ENCODE results near the gene ZC3H13. TPM values are rescaled to one million over a fixed set of nuclear protein-coding genes. Genes with fewer than 3 reads are reported as not detected.

Gene ZC3H13
- total RNA-seq, 1 experiment from 2014 or later: 33.9 TPM

GRCh38 chr13:45941261-45941660 lies 111.3 kb downstream of the ZC3H13 start:
- no TSS peak for BruUV-seq (replicated peaks)
- CTCF ChIA-PET: no interaction called here
- peaks cover 18% of the 10 kb centered on the region for H3K27me3 Mint-ChIP-seq (ENCODE audit: insufficient read depth, unreplicated experiment)
- H3K4me1 Mint-ChIP-seq (ENCODE audit: insufficient read depth, unreplicated experiment): no peaks in the 10 kb centered on the region
- DNase-seq (ENCODE audit: unreplicated experiment): no peak
- H3K27ac Mint-ChIP-seq (ENCODE audit: low read depth, unreplicated experiment): no peak overlapping the region
- H3K9me3 Mint-ChIP-seq (ENCODE audit: unreplicated experiment): no peaks in the 10 kb centered on the region
- POLR2A ChIA-PET: no interaction called here
- intact Hi-C loops (cut with micrococcal nuclease): no loop called here
- no peaks in the 10 kb centered on the region for H3K36me3 Mint-ChIP-seq (ENCODE audit: insufficient read depth, unreplicated experiment)
- no peak overlapping the region for H3K4me3 Mint-ChIP-seq (ENCODE audit: unreplicated experiment)
- no peak for TF ChIP-seq CTCF (IDR thresholded peaks at IDR 0.05; ENCODE audit: unreplicated experiment)

GRCh38 chr13:45940061-45940460 lies 112.5 kb downstream of the ZC3H13 start:
- peaks cover 30% of the 10 kb centered on the region for H3K27me3 Mint-ChIP-seq (ENCODE audit: insufficient read depth, unreplicated experiment)
- H3K4me3 Mint-ChIP-seq (ENCODE audit: unreplicated experiment): no peak overlapping the region
- CTCF ChIA-PET: no interaction called here
- no peak overlapping the region for H3K27ac Mint-ChIP-seq (ENCODE audit: low read depth, unreplicated experiment)
- no peaks in the 10 kb centered on the region for H3K4me1 Mint-ChIP-seq (ENCODE audit: insufficient read depth, unreplicated experiment)
- H3K36me3 Mint-ChIP-seq (ENCODE audit: insufficient read depth, unreplicated experiment): no peaks in the 10 kb centered on the region
- POLR2A ChIA-PET: no interaction called here
- no peaks in the 10 kb centered on the region for H3K9me3 Mint-ChIP-seq (ENCODE audit: unreplicated experiment)
- intact Hi-C loops (cut with micrococcal nuclease): no loop called here
- no peak for TF ChIP-seq CTCF (IDR thresholded peaks at IDR 0.05; ENCODE audit: unreplicated experiment)
- BruUV-seq (replicated peaks): no TSS peak
- no peak for DNase-seq (ENCODE audit: unreplicated experiment)

- H3K9me3 Mint-ChIP-seq (ENCODE audit: unreplicated experiment): no peaks in the 10 kb centered on the region
- no peaks in the 10 kb centered on the region for H3K4me1 Mint-ChIP-seq (ENCODE audit: insufficient read depth, unreplicated experiment)
- peaks cover 65% of the 10 kb centered on the region for H3K27me3 Mint-ChIP-seq (ENCODE audit: insufficient read depth, unreplicated experiment)
- H3K36me3 Mint-ChIP-seq (ENCODE audit: insufficient read depth, unreplicated experiment): no peaks in the 10 kb centered on the region
- ChIA-PET POLR2A (interaction anchor here (0.8 to 1.4 kb wide), 2 partner anchors 9 to 130 kb away, joined by 3 to 7 read pairs; no protein-coding TSS in a partner anchor), CTCF (interaction anchor here (0.8 kb wide), 1 partner anchor 28 kb away, joined by 6 read pairs; no protein-coding TSS in a partner anchor)
- intact Hi-C loops (cut with micrococcal nuclease): no loop called here
- no peak overlapping the region for H3K4me3 Mint-ChIP-seq (ENCODE audit: unreplicated experiment)
- no peak overlapping the region for H3K27ac Mint-ChIP-seq (ENCODE audit: low read depth, unreplicated experiment)
- BruUV-seq (replicated peaks): no TSS peak
- no peak for TF ChIP-seq CTCF (IDR thresholded peaks at IDR 0.05; ENCODE audit: unreplicated experiment)
- no peak for DNase-seq (ENCODE audit: unreplicated experiment)
Measured at GRCh38 chr13:45936621-45937020, 115.9 kb downstream of the ZC3H13 start.

GRCh38 chr13:45934283-45934682 lies 118.3 kb downstream of the ZC3H13 start:
- H3K27ac Mint-ChIP-seq (ENCODE audit: low read depth, unreplicated experiment): no peak overlapping the region
- no peaks in the 10 kb centered on the region for H3K9me3 Mint-ChIP-seq (ENCODE audit: unreplicated experiment)
- no TSS peak for BruUV-seq (replicated peaks)
- H3K27me3 Mint-ChIP-seq (ENCODE audit: insufficient read depth, unreplicated experiment): peaks cover 65% of the 10 kb centered on the region
- no peaks in the 10 kb centered on the region for H3K36me3 Mint-ChIP-seq (ENCODE audit: insufficient read depth, unreplicated experiment)
- no peak for DNase-seq (ENCODE audit: unreplicated experiment)
- no peaks in the 10 kb centered on the region for H3K4me1 Mint-ChIP-seq (ENCODE audit: insufficient read depth, unreplicated experiment)
- H3K4me3 Mint-ChIP-seq (ENCODE audit: unreplicated experiment): no peak overlapping the region
- intact Hi-C loops (cut with micrococcal nuclease): no loop called here
- ChIA-PET CTCF (interaction anchor here (0.6 to 1.3 kb wide), 4 partner anchors 8 to 311 kb away, joined by 3 to 4 read pairs (median 3); no protein-coding TSS in a partner anchor), POLR2A (no interaction called here)
- TF ChIP-seq CTCF (IDR thresholded peaks at IDR 0.05; ENCODE audit: unreplicated experiment): no peak

Measured in MCF 10A (cell line).